Measurements from ENCODE around the gene SYTL3.

- TF ChIP-seq CTCF (IDR thresholded peaks at IDR 0.05) (no peak), POLR2A (IDR thresholded peaks at IDR 0.05) (no peak)
These were observed 154.4 kb downstream of the SYTL3 start for GRCh38 chr6:158804207-158804606.

Measured in Peyer's patch (tissue), 4 donors.